B cell (primary cell): ENCODE results near the gene ACTMAP.

Experiments used
- CTCF ChIP-seq: fragments of 200-600 bp; IDR thresholded peaks from one replicate; pipeline ENCODE4 v1.8.0; 2022; ENCODE audit warnings: antibody characterized with exemption, mild to moderate bottlenecking
- EZH2 ChIP-seq: IDR thresholded peaks from 2 replicates; pipeline ENCODE4 v1.6.1; 2012; ENCODE audit warnings: borderline replicate concordance, low read depth, mild to moderate bottlenecking, moderate library complexity, low read length; ENCODE audit not compliant: insufficient read depth, poor library complexity, severe bottlenecking

- TF ChIP-seq CTCF (no peak), EZH2 (no peak)
Measured at GRCh38 chr19:40798683-40799557, 48.6 kb upstream of the ACTMAP start, which contains the start of gene EGLN2.
